ENCODE data around the gene SUPT6H. TPM values are rescaled to one million over a fixed set of nuclear protein-coding genes. Genes with fewer than 3 reads are reported as not detected.
"Not testable (repeated sequence)": the region's sequence is repeated elsewhere in the genome, so short reads cannot be mapped to it uniquely, and the experiment has no call there.

Gene SUPT6H
- total and polyA plus RNA-seq, 2 donors, result 42.1 to 47.2 TPM

- not testable (repeated sequence) for H3K4me1 ChIP-seq (ENCODE audit: insufficient read depth); H3K4me3 ChIP-seq (ENCODE audit: low read depth, low read length); H3K36me3 ChIP-seq (ENCODE audit: insufficient read depth); H3K27ac ChIP-seq (ENCODE audit: low read depth); DNase-seq (ENCODE audit: extremely low spot score)
- WGBS, result 93% methylated on average over 5 of the region's 8 CpGs
These were observed 74.1 kb downstream of the SUPT6H start for GRCh38 chr17:28735913-28736769.

GRCh38 chr17:28737316-28737715, 75.3 kb downstream of the SUPT6H start:
- whole genome bisulfite sequencing, result 95% methylated on average over 12 of the region's 12 CpGs

GRCh38 chr17:28737770-28738679, 76.0 kb downstream of the SUPT6H start:
- 84% methylated on average over 22 of the region's 22 CpGs for WGBS
- no peak for DNase-seq (ENCODE audit: extremely low spot score)
- Histone ChIP-seq H3K4me1 (ENCODE audit: insufficient read depth) (no peaks in the 10 kb centered on the region), H3K4me3 (ENCODE audit: low read depth, low read length) (no peak overlapping the region), H3K36me3 (ENCODE audit: insufficient read depth) (no peaks in the 10 kb centered on the region), H3K27ac (ENCODE audit: low read depth) (no peak overlapping the region)

More at GRCh38 chr17:28737316-28737715, 75.3 kb downstream of the SUPT6H start:
- Histone ChIP-seq H3K36me3 (ENCODE audit: insufficient read depth) (no peaks in the 10 kb centered on the region), H3K27ac (ENCODE audit: low read depth) (no peak overlapping the region), H3K4me1 (ENCODE audit: insufficient read depth) (no peaks in the 10 kb centered on the region), H3K4me3 (ENCODE audit: low read depth, low read length) (no peak overlapping the region)
- DNase-seq (ENCODE audit: extremely low spot score), result no peak

- Histone ChIP-seq H3K27ac (ENCODE audit: low read depth) (no peak overlapping the region), H3K36me3 (ENCODE audit: insufficient read depth) (no peaks in the 10 kb centered on the region)
These were observed 76.8 kb downstream of the SUPT6H start for GRCh38 chr17:28738680-28739384.

GRCh38 chr17:28740406-28741357, 78.7 kb downstream of the SUPT6H start:
- WGBS, result 86% methylated on average over 10 of the region's 10 CpGs
- DNase-seq (ENCODE audit: extremely low spot score), result no peak
- Histone ChIP-seq H3K4me1 (ENCODE audit: insufficient read depth) (no peaks in the 10 kb centered on the region), H3K36me3 (ENCODE audit: insufficient read depth) (no peaks in the 10 kb centered on the region), H3K27ac (ENCODE audit: low read depth) (no peak overlapping the region), H3K4me3 (ENCODE audit: low read depth, low read length) (no peak overlapping the region)

More at GRCh38 chr17:28738680-28739384, 76.8 kb downstream of the SUPT6H start:
- 87% methylated on average over 10 of the region's 10 CpGs for WGBS
- H3K4me3 ChIP-seq (ENCODE audit: low read depth, low read length), result no peak overlapping the region
- DNase-seq (ENCODE audit: extremely low spot score), result no peak
- H3K4me1 ChIP-seq (ENCODE audit: insufficient read depth), result no peaks in the 10 kb centered on the region

GRCh38 chr17:28741358-28742349, 79.6 kb downstream of the SUPT6H start:
- Histone ChIP-seq H3K36me3 (ENCODE audit: insufficient read depth) (no peaks in the 10 kb centered on the region), H3K4me3 (ENCODE audit: low read depth, low read length) (no peak overlapping the region), H3K4me1 (ENCODE audit: insufficient read depth) (no peaks in the 10 kb centered on the region), H3K27ac (ENCODE audit: low read depth) (no peak overlapping the region)
- DNase-seq (ENCODE audit: extremely low spot score), result no peak
- WGBS, result 68% methylated on average over 19 of the region's 19 CpGs

GRCh38 chr17:28743243-28744103, 81.5 kb downstream of the SUPT6H start, which contains the start of gene TRAF4:
Gene TRAF4, plus strand, starts transcription at chr17:28744011. Its CDS starts 102 bp downstream, at chr17:28744113.
- no peaks in the 10 kb centered on the region for H3K36me3 ChIP-seq (ENCODE audit: insufficient read depth)
- no peak for DNase-seq (ENCODE audit: extremely low spot score)
- peak within 1 kb of the TSS; percentile 70 for H3K4me3 ChIP-seq (ENCODE audit: low read depth, low read length)
- under 1% methylated on average over 70 of the region's 70 CpGs for WGBS
- H3K27ac ChIP-seq (ENCODE audit: low read depth), result peak within 1 kb of the TSS; percentile 93
- H3K4me1 ChIP-seq (ENCODE audit: insufficient read depth), result no peaks in the 10 kb centered on the region

- H3K27ac ChIP-seq (ENCODE audit: low read depth), result peak overlapping the region; percentile 93
- no peaks in the 10 kb centered on the region for H3K36me3 ChIP-seq (ENCODE audit: insufficient read depth)
- no peak for DNase-seq (ENCODE audit: extremely low spot score)
- H3K4me1 ChIP-seq (ENCODE audit: insufficient read depth), result no peaks in the 10 kb centered on the region
- H3K4me3 ChIP-seq (ENCODE audit: low read depth, low read length), result peak overlapping the region; percentile 70
- WGBS, result 1% methylated on average over 61 of the region's 61 CpGs
These were observed 82.3 kb downstream of the SUPT6H start for GRCh38 chr17:28744104-28744971.

GRCh38 chr17:28744972-28745785, 83.2 kb downstream of the SUPT6H start:
- Histone ChIP-seq H3K27ac (ENCODE audit: low read depth) (peak overlapping the region; percentile 91), H3K4me1 (ENCODE audit: insufficient read depth) (no peaks in the 10 kb centered on the region), H3K36me3 (ENCODE audit: insufficient read depth) (no peaks in the 10 kb centered on the region), H3K4me3 (ENCODE audit: low read depth, low read length) (peak overlapping the region; percentile 70)
- WGBS, result 8% methylated on average over 31 of the region's 31 CpGs
- DNase-seq (ENCODE audit: extremely low spot score), result no peak
